HG03432 (cell line): ENCODE results near the gene PWP2.

ENCODE experiments used
- ATAC-seq: cut with Tn5 transposase; IDR thresholded peaks from one replicate; pipeline ENCODE4 v1.9.1; 2021; ENCODE audit warnings: mild to moderate bottlenecking, moderate library complexity; ENCODE audit not compliant: unreplicated experiment

PWP2 gene

GRCh38 chr21:44107026-44107501 is at the start of gene PWP2:
TSS of gene PWP2 (plus strand) at chr21:44107399. CDS start at chr21:44107417, 18 bp downstream.
- peak; percentile 81 for ATAC-seq

- ATAC-seq, result no peak
Observed at GRCh38 chr21:44057960-44058651, 49.1 kb upstream of the PWP2 start.

DNA sequence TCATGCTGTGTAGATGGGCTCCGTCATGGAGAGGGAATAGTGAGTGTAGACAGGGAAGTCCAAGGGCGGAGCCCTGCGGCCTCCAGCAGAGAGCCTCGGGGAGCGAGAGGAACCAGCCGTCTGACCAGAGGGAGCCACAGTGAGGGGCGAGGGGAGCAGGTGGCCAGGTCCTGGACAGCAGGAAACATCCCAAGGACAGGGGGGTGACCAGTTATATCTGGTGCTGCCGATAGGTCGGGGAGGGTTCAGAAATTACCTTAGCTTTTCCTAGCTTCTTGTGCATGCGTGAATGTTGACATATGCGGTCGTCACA is 48.6 kb upstream of the PWP2 start:
- ATAC-seq, result no peak

GRCh38 chr21:44058981-44059380 is 48.2 kb upstream of the PWP2 start:
- no peak for ATAC-seq

DNA sequence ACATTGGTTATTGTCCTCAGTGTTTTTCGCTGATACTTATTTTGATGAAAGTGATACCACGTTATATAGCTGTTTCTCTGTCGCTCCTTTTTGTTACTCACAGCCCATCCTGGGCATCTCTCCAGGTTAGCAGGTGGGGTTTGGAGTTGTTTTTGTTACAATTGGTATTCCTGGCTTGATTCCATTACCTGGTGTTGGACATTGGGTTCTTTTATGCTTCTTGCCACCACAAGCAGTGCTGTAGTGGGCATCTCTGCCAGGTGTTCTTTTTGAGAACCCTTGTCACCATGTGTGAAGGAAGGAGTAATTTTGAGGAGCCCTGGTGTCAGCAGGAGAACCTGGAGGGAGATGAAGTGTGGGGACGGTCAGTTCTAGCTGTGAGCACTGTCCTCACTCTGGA is 47.5 kb upstream of the PWP2 start:
- ATAC-seq, result no peak

GRCh38 chr21:44062380-44062779 is 44.8 kb upstream of the PWP2 start:
- no peak for ATAC-seq

DNA sequence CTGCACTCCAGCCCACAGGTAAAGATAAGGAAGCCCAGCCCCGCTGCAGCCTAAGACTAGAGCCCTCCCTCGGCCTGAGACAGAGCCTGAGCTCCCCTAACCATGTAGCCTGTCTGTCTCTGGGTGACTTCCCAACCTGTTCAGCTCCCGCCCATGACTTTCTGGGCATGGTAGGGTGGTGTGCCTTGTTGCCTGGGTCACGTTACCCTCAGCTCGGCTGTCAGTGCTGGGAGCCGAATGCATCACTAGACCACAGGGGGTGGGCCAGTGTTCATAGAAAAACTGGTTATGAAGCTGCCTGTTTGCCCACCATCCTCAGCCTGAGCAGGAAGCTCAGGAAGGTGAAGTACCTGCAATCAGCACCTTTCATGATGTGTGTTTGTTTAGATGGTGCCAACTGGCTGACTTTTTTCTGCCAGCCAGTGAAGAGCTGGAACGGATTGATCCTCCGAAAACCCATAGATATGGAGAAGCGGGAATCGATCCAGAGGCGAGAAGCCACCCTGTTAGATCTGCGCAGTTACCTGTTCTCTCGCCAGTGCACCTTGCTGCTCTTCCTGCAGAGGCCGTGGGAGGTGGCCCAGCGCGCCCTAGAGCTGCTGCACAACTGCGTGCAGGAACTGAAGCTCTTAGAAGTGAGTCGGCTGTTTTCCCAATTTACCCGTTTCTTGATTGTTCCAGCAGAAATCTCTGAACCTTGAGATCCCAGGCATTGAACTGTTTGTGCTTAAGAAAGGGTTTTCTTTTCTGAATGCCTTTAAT is 43.9 kb upstream of the PWP2 start:
- no peak for ATAC-seq

GRCh38 chr21:44064852-44065403 is 42.3 kb upstream of the PWP2 start:
- no peak for ATAC-seq

- ATAC-seq, result no peak
Observed at GRCh38 chr21:44065428-44065827, 41.8 kb upstream of the PWP2 start.

GRCh38 chr21:44066116-44066515 is 41.1 kb upstream of the PWP2 start:
- no peak for ATAC-seq

DNA sequence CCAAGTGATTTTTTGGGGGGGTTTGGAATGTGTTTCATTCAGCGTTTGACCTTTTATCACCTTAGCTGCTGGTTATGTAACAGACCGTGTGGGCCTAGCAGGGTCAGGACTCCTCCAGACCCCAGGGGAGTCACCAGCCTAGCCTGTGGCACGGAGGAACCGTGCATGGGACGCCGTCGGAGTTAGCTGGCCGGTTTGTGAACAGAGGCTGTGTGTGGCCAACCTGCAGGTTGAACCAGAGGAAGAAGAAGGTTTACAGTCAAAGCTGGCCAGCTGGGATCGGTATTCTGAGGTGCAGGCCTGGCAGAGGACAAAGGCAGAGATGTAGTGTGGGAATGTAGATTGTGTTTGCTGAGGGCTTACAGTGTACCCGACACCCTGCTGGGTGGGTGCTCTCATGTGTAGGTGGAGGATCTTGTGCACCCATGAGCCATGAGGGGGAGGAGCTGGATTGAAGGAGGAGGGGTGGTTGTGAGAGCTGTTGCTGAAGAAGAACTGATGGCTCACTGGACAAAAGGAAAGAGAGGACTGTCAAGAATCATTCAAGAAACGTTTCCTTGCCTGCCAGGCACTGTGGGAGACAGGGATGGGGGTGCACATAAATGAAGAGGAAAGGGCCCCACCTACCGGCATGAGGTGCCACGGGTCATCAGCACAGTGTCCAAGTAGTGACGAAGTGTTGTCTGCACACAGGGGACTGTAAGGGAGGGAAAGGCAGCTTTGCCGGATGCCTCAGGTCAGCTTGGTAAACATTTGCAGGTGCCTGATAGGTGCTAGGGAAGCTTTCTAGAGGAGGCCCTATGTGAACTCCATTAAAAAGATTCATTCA is 40.0 kb upstream of the PWP2 start:
- ATAC-seq, result no peak

- ATAC-seq, result no peak
Observed at GRCh38 chr21:44070391-44070790, 36.8 kb upstream of the PWP2 start.

DNA sequence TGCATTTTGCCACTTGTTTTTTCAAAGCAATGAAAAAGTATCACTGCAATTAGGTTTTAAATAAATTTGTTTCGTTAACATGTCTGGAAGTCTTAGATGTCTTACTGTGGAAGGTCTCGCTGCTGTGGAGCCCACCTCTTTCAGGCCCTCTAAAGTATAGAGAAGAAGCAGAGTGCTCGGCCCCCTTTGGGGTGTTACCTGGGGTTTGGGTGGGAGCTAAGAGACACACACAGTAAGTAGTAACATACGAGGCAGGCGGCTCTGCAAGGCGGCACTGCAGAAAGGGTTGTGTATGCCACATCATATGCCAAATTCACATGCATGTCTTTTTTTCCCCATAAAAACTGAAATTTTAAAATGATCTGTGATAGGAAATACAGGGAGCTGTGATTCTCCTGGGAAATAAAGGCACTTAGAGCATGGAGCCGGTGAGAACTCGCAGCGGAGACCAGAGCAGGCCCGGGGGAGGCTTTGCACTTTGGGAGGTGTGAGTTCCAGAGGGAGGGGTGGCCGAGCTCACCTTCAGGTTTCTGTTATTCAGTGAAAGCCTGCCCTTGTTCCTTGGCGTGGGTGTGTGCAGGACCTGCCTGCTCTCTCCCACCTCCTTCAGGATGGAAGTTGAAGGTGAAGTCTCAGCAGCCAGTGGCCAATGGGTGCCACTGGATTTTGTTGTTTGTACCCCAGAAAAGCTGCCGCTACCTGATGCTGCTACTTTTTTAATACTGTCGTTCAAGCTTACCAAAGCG is 35.7 kb upstream of the PWP2 start:
- no peak for ATAC-seq

GRCh38 chr21:44072111-44072510 is 35.1 kb upstream of the PWP2 start:
- no peak for ATAC-seq

DNA sequence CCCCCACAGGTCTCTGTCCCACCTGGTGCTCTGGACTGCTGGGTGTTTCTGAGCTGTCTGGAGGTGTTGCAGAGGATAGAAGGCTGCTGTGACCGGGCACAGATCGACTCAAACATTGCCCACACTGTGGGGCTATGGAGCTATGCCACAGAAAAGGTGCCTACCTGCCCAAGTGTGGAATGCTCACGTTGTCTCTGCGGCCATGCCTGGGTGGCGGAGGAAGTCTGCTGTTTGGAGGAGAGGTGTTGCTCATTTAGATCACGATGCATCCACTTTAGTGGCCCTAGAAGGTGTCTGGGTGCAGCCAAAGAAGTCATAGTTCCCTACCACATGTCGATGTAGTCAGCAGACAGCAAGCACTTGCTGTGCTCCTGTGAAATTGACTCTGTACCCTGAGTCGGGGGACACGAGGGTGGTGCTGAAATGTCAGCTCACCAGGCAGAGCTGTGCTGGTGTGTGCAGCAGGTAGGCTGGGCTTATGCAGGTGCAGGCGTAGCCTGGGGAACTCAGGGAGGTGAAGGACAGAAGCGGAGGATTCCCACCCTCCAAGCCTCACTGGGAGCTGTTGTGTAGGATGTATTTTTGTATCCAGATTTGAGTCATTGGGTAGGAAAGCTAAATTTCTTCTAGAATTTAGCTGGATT is 32.8 kb upstream of the PWP2 start:
- ATAC-seq, result no peak

DNA sequence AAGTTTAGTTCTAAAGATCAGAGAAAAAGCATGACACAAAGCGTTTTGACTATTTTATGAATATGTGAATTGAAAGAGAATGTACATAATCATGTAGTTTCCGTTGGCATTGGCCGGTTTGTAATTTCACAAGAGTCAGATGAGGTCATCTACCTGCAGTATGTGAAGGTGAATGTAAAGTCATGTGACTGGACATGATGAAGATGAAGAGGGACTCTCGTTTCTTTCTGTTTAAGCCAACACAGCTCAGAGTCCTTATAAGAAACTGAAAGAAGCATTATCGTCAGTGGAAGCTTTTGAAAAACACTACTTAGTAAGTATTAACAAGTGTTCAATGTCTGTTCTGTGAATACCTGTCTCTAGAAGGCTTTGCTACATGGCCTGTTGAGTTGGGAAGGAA is 30.9 kb upstream of the PWP2 start:
- no peak for ATAC-seq

DNA sequence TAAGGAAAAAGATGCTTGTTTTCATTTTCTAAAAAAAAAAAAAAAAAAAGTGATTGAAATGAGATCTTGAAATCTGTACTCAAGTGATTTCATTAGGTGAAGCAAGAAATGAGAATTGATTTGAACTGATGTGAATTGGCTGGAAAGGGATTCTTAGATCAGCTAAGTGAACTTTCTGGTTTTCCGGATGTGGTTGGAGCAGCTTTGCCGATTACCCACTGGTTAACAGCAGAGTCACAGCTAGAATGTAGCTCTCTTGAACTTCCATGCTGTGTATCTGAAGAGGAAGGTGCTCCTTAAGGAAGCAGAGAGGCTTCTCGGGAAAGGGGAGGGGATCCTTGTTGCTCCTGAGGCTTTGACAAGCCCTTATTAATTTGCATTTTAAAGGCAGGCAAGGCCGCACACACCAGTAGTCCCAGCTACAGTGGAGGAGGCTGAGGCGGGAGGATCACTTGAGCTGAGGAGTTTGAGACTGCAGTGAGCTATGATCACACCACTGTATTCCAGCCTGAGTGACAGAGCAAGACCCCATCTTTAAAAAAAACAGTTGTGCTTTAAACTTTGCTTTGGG is 28.7 kb upstream of the PWP2 start:
- ATAC-seq, result no peak

DNA sequence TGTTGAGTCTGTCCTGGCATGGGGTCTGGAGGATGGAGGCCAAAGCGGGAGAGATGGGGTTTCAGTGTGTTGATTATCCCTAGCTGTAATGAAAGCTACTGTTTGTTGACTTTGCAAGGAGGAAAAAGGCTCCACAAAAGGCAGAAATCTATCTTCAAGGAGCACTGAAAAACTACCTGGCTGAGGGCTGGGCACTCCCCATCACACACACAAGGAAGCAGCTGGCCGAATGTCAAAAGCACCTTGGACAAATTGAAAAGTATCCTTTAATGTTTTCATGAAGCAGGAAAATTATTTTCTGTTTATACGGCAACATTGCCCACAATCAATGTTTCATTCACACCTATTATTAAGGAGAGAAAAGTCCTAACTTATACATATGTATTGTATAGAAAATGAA is 27.8 kb upstream of the PWP2 start:
- ATAC-seq, result no peak

GRCh38 chr21:44079846-44080245 is 27.4 kb upstream of the PWP2 start:
- no peak for ATAC-seq
